GM23338 (cell line): ENCODE results near the gene LRRFIP2. TPM values are rescaled to one million over a fixed set of nuclear protein-coding genes. Genes with fewer than 3 reads are reported as not detected.

Experiments
- ATAC-seq: fragments of 200-7000 bp; cut with Tn5 transposase; 3 replicates; pipeline ENCODE4 v1.9.1; 2020
- DNase-seq: peaks from one replicate; pipeline ENCODE4 v3.0.0-alpha.2; 2015; ENCODE audit warnings: low spot score
- H2AFZ ChIP-seq: fragments of 200-600 bp; sonication (generic); 2 replicates; pipeline ENCODE4 v1.8.0; 2016; ENCODE audit warnings: antibody characterized with exemption, mild to moderate bottlenecking, moderate library complexity
- H3F3A ChIP-seq: fragments of 200-600 bp; sonication (generic); replicated peaks from 2 replicates; pipeline ENCODE4 v1.8.0; 2017; ENCODE audit warnings: antibody characterized with exemption, mixed run types, low read depth
- H3K27ac ChIP-seq: fragments of 200-600 bp; sonication (generic); 2 replicates; pipeline ENCODE4 v1.6.1; 2016; ENCODE audit warnings: low read depth
- H3K27me3 ChIP-seq: fragments of 200-600 bp; sonication (generic); 2 replicates; pipeline ENCODE4 v1.8.0; 2016; ENCODE audit warnings: mild to moderate bottlenecking, mixed run types, moderate library complexity; ENCODE audit not compliant: insufficient read depth
- H3K36me3 ChIP-seq: fragments of 200-600 bp; sonication (generic); 2 replicates; pipeline ENCODE4 v1.8.0; 2016; ENCODE audit warnings: mild to moderate bottlenecking; ENCODE audit not compliant: insufficient read depth
- H3K4me1 ChIP-seq: fragments of 200-600 bp; sonication (generic); 2 replicates; pipeline ENCODE4 v1.8.0; 2016; ENCODE audit warnings: mild to moderate bottlenecking, moderate library complexity; ENCODE audit not compliant: insufficient read depth
- H3K4me2 ChIP-seq: fragments of 200-600 bp; sonication (generic); 2 replicates; pipeline ENCODE4 v1.7.1; 2017; ENCODE audit warnings: mixed run types
- H3K4me3 ChIP-seq: fragments of 200-600 bp; sonication (generic); 2 replicates; pipeline ENCODE4 v1.6.1; 2016; ENCODE audit warnings: mixed run types
- H3K79me2 ChIP-seq: fragments of 200-600 bp; sonication (generic); replicated peaks from 2 replicates; pipeline ENCODE4 v1.8.0; 2017; ENCODE audit warnings: mild to moderate bottlenecking; ENCODE audit not compliant: insufficient read depth
- H3K9me2 ChIP-seq: fragments of 200-600 bp; sonication (generic); 2 replicates; pipeline ENCODE4 v1.8.0; 2017; ENCODE audit not compliant: insufficient read depth
- H4K20me1 ChIP-seq: fragments of 200-600 bp; sonication (generic); replicated peaks from 2 replicates; pipeline ENCODE4 v1.8.0; 2017; ENCODE audit warnings: mild to moderate bottlenecking; ENCODE audit not compliant: insufficient read depth
- H3K27ac Mint-ChIP-seq: 2 replicates; pipeline ENCODE4 v1.8.0; 2020; ENCODE audit warnings: inconsistent platforms, mild to moderate bottlenecking, moderate library complexity, mixed read lengths
- H3K27me3 Mint-ChIP-seq: 3 replicates; pipeline ENCODE4 v1.8.0; 2022; ENCODE audit warnings: low read depth, mild to moderate bottlenecking, moderate library complexity, mixed read lengths, inconsistent platforms; ENCODE audit not compliant: insufficient read depth, poor library complexity
- H3K36me3 Mint-ChIP-seq: 3 replicates; pipeline ENCODE4 v1.8.0; 2021; ENCODE audit warnings: low read depth, mild to moderate bottlenecking, inconsistent platforms, moderate library complexity, mixed read lengths
- H3K4me1 Mint-ChIP-seq: 3 replicates; pipeline ENCODE4 v1.8.0; 2020; ENCODE audit warnings: mild to moderate bottlenecking, inconsistent platforms, mixed read lengths
- H3K4me3 Mint-ChIP-seq: 3 replicates; pipeline ENCODE4 v1.8.0; 2021; ENCODE audit warnings: moderate library complexity, mild to moderate bottlenecking, inconsistent platforms, mixed read lengths
- H3K9me3 Mint-ChIP-seq: 3 replicates; pipeline ENCODE4 v1.8.0; 2020; ENCODE audit warnings: moderate library complexity, mild to moderate bottlenecking, inconsistent platforms, mixed read lengths
- CREB1 ChIP-seq: fragments of 250-450 bp; sonication (Bioruptor Pico); IDR thresholded peaks from 2 replicates; pipeline ENCODE4 v1.5.0; 2020; ENCODE audit warnings: low read depth, mild to moderate bottlenecking, moderate library complexity
- EZH2 ChIP-seq: fragments of 200-600 bp; sonication (generic); IDR thresholded peaks from one replicate; pipeline ENCODE4 v1.8.0; 2017; ENCODE audit warnings: antibody characterized with exemption, mild to moderate bottlenecking, low read depth; ENCODE audit not compliant: unreplicated experiment
- EZH2phosphoT487 ChIP-seq: fragments of 200-600 bp; sonication (generic); IDR thresholded peaks from one replicate; pipeline ENCODE4 v1.8.1; 2018; ENCODE audit warnings: antibody characterized with exemption; ENCODE audit not compliant: unreplicated experiment
- JUNB ChIP-seq: IDR thresholded peaks from one replicate; pipeline ENCODE4 v1.6.1; 2016; ENCODE audit warnings: antibody characterized with exemption; ENCODE audit not compliant: unreplicated experiment
- NANOG ChIP-seq: IDR thresholded peaks from 2 replicates; pipeline ENCODE4 v1.6.1; 2016; ENCODE audit warnings: antibody characterized with exemption, borderline replicate concordance
- POLR2AphosphoS5 ChIP-seq: IDR thresholded peaks from 2 replicates; pipeline ENCODE4 v1.6.1; 2016; ENCODE audit warnings: antibody characterized with exemption, low read depth
- STAT1 ChIP-seq: IDR thresholded peaks from one replicate; pipeline ENCODE4 v1.6.1; 2016; ENCODE audit warnings: antibody characterized with exemption; ENCODE audit not compliant: unreplicated experiment
- ZNF114 ChIP-seq: fragments of 250-450 bp; sonication (Bioruptor Pico); IDR thresholded peaks from 2 replicates; pipeline ENCODE4 v1.5.0; 2020; ENCODE audit warnings: mild to moderate bottlenecking, moderate library complexity
- ZNF331 ChIP-seq: fragments of 250-450 bp; sonication (Bioruptor Pico); IDR thresholded peaks from 2 replicates; pipeline ENCODE4 v1.5.0; 2020; ENCODE audit warnings: low read depth, mild to moderate bottlenecking, moderate library complexity
- polyA plus RNA-seq: library from polyadenylated mRNA; unstranded; fragments of >200 nt; fragmentation: Nextera tagmentation; extraction: Ambion mirVana; gene quantifications from 2 replicates; pipeline ENCODE4 v1.2.1, GENCODE V29; 2016
- total RNA-seq: library from RNA; depleted of rRNA; stranded (reverse); fragments of >200 nt; shearing (Covaris generic); gene quantifications from 2 replicates; pipeline ENCODE4 v1.2.3, GENCODE V29; 2014
- TF ChIP-seq, protein P1 (sequence below): IDR thresholded peaks from one replicate; pipeline ENCODE4 v1.6.1; 2018; ENCODE audit warnings: antibody characterized with exemption; ENCODE audit not compliant: unreplicated experiment
- TF ChIP-seq, protein P2 (sequence below), 2 experiments: fragments of 200-600 bp in 1 of 2; sonication (generic) in 1 of 2; conservative IDR thresholded peaks; 2 replicates each; pipeline versions ENCODE4 v1.5.1 to v1.6.1; 2016 to 2017; ENCODE audit warnings: antibody characterized with exemption in 2 of 2, low read depth in 2 of 2, mild to moderate bottlenecking in 2 of 2, moderate library complexity in 1 of 2
- TF ChIP-seq, protein P3 (sequence below): IDR thresholded peaks from 2 replicates; pipeline ENCODE4 v1.6.1; 2016; ENCODE audit warnings: antibody characterized with exemption
- TF ChIP-seq, protein P4 (sequence below): fragments of 250-450 bp; sonication (Bioruptor Pico); IDR thresholded peaks from 2 replicates; pipeline ENCODE4 v1.5.0; 2020; ENCODE audit warnings: mild to moderate bottlenecking, moderate library complexity

The LRRFIP2 gene
- total and polyA plus RNA-seq, 2 experiments from 2014 or later = 20.3 to 29.0 TPM

DNA sequence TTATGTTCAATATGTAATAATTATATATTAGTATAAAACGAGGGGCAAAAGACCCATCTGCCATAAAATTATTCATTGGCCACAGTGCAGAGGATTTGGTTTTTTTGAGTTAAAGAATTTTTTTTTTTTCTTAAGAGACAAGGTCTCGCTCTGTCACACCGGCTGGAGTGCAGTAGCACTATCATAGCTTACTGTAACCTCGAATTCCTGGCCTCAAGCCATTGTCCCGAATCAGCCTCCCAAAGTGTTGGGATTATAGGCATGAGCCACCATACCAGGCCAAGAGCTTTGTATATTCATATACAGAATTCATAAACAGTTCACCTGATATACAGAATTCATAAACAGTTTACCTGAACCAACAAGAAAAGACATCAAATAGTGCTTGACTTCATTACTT is 20.2 kb upstream of the LRRFIP2 start:
- Mint-ChIP-seq H3K9me3 (no peaks in the 10 kb centered on the region), H3K4me1 (0 out of 3 replicates have a peak, but pooled peaks cover 2% of the 10 kb centered on the region)

More for the DNA sequence above, 20.2 kb upstream of the LRRFIP2 start:
- Histone ChIP-seq H3K36me3 (no peaks in the 10 kb centered on the region), H3F3A (no peaks in the 10 kb centered on the region), H3K27ac (no peak overlapping the region), H3K27me3 (no peaks in the 10 kb centered on the region), H3K4me1 (no peaks in the 10 kb centered on the region), H3K4me2 (no peak overlapping the region), H2AFZ (no peak overlapping the region), H4K20me1 (no peaks in the 10 kb centered on the region), H3K4me3 (no peak overlapping the region), H3K9me2 (no peaks in the 10 kb centered on the region), H3K79me2 (no peaks in the 10 kb centered on the region)
- no peaks in the 10 kb centered on the region for H3K36me3 Mint-ChIP-seq
- DNase-seq = no peak
- H3K4me3 Mint-ChIP-seq = no peak overlapping the region
- peaks cover 1% of the 10 kb centered on the region for H3K27me3 Mint-ChIP-seq
- H3K27ac Mint-ChIP-seq = no peak overlapping the region
- TF ChIP-seq, protein P1, sequence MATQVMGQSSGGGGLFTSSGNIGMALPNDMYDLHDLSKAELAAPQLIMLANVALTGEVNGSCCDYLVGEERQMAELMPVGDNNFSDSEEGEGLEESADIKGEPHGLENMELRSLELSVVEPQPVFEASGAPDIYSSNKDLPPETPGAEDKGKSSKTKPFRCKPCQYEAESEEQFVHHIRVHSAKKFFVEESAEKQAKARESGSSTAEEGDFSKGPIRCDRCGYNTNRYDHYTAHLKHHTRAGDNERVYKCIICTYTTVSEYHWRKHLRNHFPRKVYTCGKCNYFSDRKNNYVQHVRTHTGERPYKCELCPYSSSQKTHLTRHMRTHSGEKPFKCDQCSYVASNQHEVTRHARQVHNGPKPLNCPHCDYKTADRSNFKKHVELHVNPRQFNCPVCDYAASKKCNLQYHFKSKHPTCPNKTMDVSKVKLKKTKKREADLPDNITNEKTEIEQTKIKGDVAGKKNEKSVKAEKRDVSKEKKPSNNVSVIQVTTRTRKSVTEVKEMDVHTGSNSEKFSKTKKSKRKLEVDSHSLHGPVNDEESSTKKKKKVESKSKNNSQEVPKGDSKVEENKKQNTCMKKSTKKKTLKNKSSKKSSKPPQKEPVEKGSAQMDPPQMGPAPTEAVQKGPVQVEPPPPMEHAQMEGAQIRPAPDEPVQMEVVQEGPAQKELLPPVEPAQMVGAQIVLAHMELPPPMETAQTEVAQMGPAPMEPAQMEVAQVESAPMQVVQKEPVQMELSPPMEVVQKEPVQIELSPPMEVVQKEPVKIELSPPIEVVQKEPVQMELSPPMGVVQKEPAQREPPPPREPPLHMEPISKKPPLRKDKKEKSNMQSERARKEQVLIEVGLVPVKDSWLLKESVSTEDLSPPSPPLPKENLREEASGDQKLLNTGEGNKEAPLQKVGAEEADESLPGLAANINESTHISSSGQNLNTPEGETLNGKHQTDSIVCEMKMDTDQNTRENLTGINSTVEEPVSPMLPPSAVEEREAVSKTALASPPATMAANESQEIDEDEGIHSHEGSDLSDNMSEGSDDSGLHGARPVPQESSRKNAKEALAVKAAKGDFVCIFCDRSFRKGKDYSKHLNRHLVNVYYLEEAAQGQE = no peak
- no peak for TF ChIP-seq CREB1 (CRISPR knock-in tag)
- TF ChIP-seq, protein P2, sequence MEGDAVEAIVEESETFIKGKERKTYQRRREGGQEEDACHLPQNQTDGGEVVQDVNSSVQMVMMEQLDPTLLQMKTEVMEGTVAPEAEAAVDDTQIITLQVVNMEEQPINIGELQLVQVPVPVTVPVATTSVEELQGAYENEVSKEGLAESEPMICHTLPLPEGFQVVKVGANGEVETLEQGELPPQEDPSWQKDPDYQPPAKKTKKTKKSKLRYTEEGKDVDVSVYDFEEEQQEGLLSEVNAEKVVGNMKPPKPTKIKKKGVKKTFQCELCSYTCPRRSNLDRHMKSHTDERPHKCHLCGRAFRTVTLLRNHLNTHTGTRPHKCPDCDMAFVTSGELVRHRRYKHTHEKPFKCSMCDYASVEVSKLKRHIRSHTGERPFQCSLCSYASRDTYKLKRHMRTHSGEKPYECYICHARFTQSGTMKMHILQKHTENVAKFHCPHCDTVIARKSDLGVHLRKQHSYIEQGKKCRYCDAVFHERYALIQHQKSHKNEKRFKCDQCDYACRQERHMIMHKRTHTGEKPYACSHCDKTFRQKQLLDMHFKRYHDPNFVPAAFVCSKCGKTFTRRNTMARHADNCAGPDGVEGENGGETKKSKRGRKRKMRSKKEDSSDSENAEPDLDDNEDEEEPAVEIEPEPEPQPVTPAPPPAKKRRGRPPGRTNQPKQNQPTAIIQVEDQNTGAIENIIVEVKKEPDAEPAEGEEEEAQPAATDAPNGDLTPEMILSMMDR (conservative IDR thresholded peaks at IDR 0.05; ENCODE audit: low read depth in 2 of 2) = no peak
- no peak for TF ChIP-seq STAT1
- no peak for TF ChIP-seq NANOG
- no peak for TF ChIP-seq POLR2AphosphoS5
- TF ChIP-seq ZNF331 (CRISPR knock-in tag) = no peak
- TF ChIP-seq, protein P3, sequence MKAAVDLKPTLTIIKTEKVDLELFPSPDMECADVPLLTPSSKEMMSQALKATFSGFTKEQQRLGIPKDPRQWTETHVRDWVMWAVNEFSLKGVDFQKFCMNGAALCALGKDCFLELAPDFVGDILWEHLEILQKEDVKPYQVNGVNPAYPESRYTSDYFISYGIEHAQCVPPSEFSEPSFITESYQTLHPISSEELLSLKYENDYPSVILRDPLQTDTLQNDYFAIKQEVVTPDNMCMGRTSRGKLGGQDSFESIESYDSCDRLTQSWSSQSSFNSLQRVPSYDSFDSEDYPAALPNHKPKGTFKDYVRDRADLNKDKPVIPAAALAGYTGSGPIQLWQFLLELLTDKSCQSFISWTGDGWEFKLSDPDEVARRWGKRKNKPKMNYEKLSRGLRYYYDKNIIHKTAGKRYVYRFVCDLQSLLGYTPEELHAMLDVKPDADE = no peak
- TF ChIP-seq EZH2phosphoT487 = no peak
- no peak for TF ChIP-seq ZNF114 (CRISPR knock-in tag)
- no peak for TF ChIP-seq EZH2
- TF ChIP-seq, protein P4, sequence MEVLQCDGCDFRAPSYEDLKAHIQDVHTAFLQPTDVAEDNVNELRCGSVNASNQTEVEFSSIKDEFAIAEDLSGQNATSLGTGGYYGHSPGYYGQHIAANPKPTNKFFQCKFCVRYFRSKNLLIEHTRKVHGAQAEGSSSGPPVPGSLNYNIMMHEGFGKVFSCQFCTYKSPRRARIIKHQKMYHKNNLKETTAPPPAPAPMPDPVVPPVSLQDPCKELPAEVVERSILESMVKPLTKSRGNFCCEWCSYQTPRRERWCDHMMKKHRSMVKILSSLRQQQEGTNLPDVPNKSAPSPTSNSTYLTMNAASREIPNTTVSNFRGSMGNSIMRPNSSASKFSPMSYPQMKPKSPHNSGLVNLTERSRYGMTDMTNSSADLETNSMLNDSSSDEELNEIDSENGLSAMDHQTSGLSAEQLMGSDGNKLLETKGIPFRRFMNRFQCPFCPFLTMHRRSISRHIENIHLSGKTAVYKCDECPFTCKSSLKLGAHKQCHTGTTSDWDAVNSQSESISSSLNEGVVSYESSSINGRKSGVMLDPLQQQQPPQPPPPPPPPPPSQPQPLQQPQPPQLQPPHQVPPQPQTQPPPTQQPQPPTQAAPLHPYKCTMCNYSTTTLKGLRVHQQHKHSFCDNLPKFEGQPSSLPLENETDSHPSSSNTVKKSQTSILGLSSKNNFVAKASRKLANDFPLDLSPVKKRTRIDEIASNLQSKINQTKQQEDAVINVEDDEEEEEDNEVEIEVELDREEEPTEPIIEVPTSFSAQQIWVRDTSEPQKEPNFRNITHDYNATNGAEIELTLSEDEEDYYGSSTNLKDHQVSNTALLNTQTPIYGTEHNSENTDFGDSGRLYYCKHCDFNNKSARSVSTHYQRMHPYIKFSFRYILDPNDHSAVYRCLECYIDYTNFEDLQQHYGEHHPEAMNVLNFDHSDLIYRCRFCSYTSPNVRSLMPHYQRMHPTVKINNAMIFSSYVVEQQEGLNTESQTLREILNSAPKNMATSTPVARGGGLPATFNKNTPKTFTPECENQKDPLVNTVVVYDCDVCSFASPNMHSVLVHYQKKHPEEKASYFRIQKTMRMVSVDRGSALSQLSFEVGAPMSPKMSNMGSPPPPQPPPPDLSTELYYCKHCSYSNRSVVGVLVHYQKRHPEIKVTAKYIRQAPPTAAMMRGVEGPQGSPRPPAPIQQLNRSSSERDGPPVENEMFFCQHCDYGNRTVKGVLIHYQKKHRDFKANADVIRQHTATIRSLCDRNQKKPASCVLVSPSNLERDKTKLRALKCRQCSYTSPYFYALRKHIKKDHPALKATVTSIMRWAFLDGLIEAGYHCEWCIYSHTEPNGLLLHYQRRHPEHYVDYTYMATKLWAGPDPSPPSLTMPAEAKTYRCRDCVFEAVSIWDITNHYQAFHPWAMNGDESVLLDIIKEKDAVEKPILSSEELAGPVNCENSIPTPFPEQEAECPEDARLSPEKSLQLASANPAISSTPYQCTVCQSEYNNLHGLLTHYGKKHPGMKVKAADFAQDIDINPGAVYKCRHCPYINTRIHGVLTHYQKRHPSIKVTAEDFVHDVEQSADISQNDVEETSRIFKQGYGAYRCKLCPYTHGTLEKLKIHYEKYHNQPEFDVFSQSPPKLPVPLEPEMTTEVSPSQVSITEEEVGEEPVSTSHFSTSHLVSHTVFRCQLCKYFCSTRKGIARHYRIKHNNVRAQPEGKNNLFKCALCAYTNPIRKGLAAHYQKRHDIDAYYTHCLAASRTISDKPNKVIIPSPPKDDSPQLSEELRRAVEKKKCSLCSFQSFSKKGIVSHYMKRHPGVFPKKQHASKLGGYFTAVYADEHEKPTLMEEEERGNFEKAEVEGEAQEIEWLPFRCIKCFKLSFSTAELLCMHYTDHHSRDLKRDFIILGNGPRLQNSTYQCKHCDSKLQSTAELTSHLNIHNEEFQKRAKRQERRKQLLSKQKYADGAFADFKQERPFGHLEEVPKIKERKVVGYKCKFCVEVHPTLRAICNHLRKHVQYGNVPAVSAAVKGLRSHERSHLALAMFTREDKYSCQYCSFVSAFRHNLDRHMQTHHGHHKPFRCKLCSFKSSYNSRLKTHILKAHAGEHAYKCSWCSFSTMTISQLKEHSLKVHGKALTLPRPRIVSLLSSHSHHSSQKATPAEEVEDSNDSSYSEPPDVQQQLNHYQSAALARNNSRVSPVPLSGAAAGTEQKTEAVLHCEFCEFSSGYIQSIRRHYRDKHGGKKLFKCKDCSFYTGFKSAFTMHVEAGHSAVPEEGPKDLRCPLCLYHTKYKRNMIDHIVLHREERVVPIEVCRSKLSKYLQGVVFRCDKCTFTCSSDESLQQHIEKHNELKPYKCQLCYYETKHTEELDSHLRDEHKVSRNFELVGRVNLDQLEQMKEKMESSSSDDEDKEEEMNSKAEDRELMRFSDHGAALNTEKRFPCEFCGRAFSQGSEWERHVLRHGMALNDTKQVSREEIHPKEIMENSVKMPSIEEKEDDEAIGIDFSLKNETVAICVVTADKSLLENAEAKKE (CRISPR knock-in tag) = no peak
- no peak for TF ChIP-seq JUNB
- ATAC-seq = no peak
